HepG2 (cell line): ENCODE measurements around the gene CEBPB. TPM values are rescaled to one million over a fixed set of nuclear protein-coding genes. Genes with fewer than 3 reads are reported as not detected.

ENCODE experiments used
- CEBPG ChIP-seq: IDR thresholded peaks from 2 replicates; pipeline ENCODE4 v1.6.1; 2016
- CHD4 ChIP-seq: fragments of 200-600 bp; sonication (generic); IDR thresholded peaks from 2 replicates; pipeline ENCODE4 v1.7.0; 2017; ENCODE audit warnings: mild to moderate bottlenecking, low read length, borderline replicate concordance
- ELF4 ChIP-seq: sonication (generic); formaldehyde crosslinking; IDR thresholded peaks from 2 replicates; pipeline ENCODE4 v1.5.0; 2020; ENCODE audit warnings: missing genetic modification reagents, mild to moderate bottlenecking, moderate library complexity, borderline replicate concordance
- FOXK1 ChIP-seq: sonication (generic); formaldehyde crosslinking; IDR thresholded peaks from 2 replicates; pipeline ENCODE4 v1.4.0; 2020; ENCODE audit warnings: low read depth, missing genetic modification reagents, borderline replicate concordance
- GATAD1 ChIP-seq: IDR thresholded peaks from 2 replicates; pipeline ENCODE4 v1.6.1; 2016; ENCODE audit warnings: missing genetic modification reagents, missing compliant biosample characterization
- MYNN ChIP-seq: sonication (generic); formaldehyde crosslinking; IDR thresholded peaks from 2 replicates; pipeline ENCODE4 v1.4.0; 2020; ENCODE audit warnings: mild to moderate bottlenecking, low read depth, missing genetic modification reagents
- SMARCE1 ChIP-seq: fragments of 450-650 bp; IDR thresholded peaks from 2 replicates; pipeline ENCODE4 v1.6.1; 2017; ENCODE audit warnings: borderline replicate concordance
- THAP11 ChIP-seq: IDR thresholded peaks from 2 replicates; pipeline ENCODE4 v1.6.1; 2016; ENCODE audit warnings: missing biosample characterization, missing genetic modification reagents
- TRIM24 ChIP-seq: sonication (generic); formaldehyde crosslinking; IDR thresholded peaks from 2 replicates; pipeline ENCODE4 v1.8.0; 2022; ENCODE audit warnings: mild to moderate bottlenecking, missing genetic modification reagents
- ZKSCAN1 ChIP-seq: fragments of 150-350 bp; IDR thresholded peaks from 2 replicates; pipeline ENCODE4 v1.6.1; 2014; ENCODE audit warnings: low read length
- ZNF20 ChIP-seq: sonication (generic); formaldehyde crosslinking; IDR thresholded peaks from 2 replicates; pipeline ENCODE4 v1.4.0; 2020; ENCODE audit warnings: mild to moderate bottlenecking, moderate library complexity, missing genetic modification reagents
- ZNF253 ChIP-seq: sonication (generic); formaldehyde crosslinking; IDR thresholded peaks from 2 replicates; pipeline ENCODE4 v1.8.0; 2022; ENCODE audit warnings: mild to moderate bottlenecking, missing genetic modification reagents, borderline replicate concordance
- ZNF326 ChIP-seq: sonication (generic); formaldehyde crosslinking; IDR thresholded peaks from 2 replicates; pipeline ENCODE4 v1.4.0; 2020; ENCODE audit warnings: missing genetic modification reagents, borderline replicate concordance
- polyA plus RNA-seq, 8 experiments: library from polyadenylated mRNA; depleted of rRNA in 3 of 8; stranded (reverse) in 7 of 8; unstranded in 1 of 8; fragments of >200 nt; fragmentation: Illumina TruSeq in 4 of 8; extraction: Trizol in 4 of 8; gene quantifications; 2 replicates each; pipeline versions ENCODE4 v1.2.1 to v1.2.3, GENCODE V29; 2011 to 2016; ENCODE audit warnings: low read depth in 4 of 8, missing spikeins in 1 of 8, mixed read lengths in 1 of 8; ENCODE audit not compliant: insufficient read depth in 1 of 8
- total RNA-seq, 5 experiments: library from RNA; depleted of rRNA; stranded (reverse); fragments of >200 nt; fragmentation: Illumina TruSeq; extraction: Trizol; gene quantifications; 2 replicates each; pipeline ENCODE4 v1.2.3, GENCODE V29; 2016; ENCODE audit warnings: low read depth in 1 of 5
- TF ChIP-seq, protein P1 (sequence below): sonication (generic); formaldehyde crosslinking; IDR thresholded peaks from 2 replicates; pipeline ENCODE4 v1.4.0; 2020; ENCODE audit warnings: missing genetic modification reagents
- TF ChIP-seq, protein P2 (sequence below), 2 experiments: sonication (generic) in 1 of 2; formaldehyde crosslinking in 1 of 2; IDR thresholded peaks; 2 replicates each; pipeline versions ENCODE4 v1.4.0 to v1.6.1; 2018 to 2020; ENCODE audit warnings: missing genetic modification reagents in 2 of 2, borderline replicate concordance in 1 of 2, low read depth in 1 of 2, mild to moderate bottlenecking in 1 of 2, missing biosample characterization in 1 of 2
- TF ChIP-seq, protein P3 (sequence below): sonication (generic); formaldehyde crosslinking; IDR thresholded peaks from 2 replicates; pipeline ENCODE4 v1.8.0; 2022; ENCODE audit warnings: missing genetic modification reagents, mild to moderate bottlenecking, inconsistent platforms, borderline replicate concordance
- TF ChIP-seq, protein P4 (sequence below): sonication (generic); formaldehyde crosslinking; IDR thresholded peaks from 2 replicates; pipeline ENCODE4 v1.5.0; 2020; ENCODE audit warnings: mild to moderate bottlenecking, missing genetic modification reagents, borderline replicate concordance

CEBPB gene
- total and polyA plus RNA-seq, 2 of the 13 experiments (the other 11 are each of a cell fraction or from before 2014, with no cell fraction given), result 18.5 to 28.2 TPM

DNA sequence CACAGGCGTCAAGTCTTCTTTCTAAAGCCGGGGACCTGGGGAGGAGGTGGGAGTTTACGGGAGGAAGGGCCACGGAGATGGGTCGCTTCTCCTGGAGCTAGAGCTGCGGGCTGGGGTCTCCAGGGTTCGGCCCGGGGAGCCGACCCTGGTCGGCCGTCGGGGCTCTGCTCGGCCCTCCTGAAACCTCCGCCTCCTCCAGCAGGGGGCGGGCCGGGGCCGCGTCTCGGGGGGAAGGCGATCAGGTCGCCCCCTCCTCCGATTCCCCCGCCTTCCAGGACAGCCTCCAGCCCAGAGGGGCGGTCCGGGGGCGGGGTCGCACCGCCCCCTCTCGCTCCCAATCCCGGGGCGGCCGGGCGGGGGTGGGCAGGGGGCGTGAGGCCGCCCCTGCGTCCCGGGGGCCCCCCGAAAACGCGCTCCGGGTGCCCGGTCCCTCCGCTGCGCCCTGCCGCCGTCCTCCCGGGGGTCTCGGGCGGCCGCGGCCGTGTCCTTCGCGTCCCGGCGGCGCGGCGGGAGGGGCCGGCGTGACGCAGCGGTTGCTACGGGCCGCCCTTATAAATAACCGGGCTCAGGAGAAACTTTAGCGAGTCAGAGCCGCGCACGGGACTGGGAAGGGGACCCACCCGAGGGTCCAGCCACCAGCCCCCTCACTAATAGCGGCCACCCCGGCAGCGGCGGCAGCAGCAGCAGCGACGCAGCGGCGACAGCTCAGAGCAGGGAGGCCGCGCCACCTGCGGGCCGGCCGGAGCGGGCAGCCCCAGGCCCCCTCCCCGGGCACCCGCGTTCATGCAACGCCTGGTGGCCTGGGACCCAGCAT lies at the start of gene CEBPB (continued):
- peak; percentile 83 for TF ChIP-seq ZNF253 (CRISPR knock-in tag)
- no peak; the same call in 1 of the 2 replicates for TF ChIP-seq ZNF326 (CRISPR knock-in tag)
- TF ChIP-seq CEBPG (CRISPR knock-in tag), result peak; percentile 49; the same call in 1 of the 2 replicates
- no peak for TF ChIP-seq SMARCE1
- no peak for TF ChIP-seq ZNF20 (CRISPR knock-in tag)
- TF ChIP-seq, protein P1, sequence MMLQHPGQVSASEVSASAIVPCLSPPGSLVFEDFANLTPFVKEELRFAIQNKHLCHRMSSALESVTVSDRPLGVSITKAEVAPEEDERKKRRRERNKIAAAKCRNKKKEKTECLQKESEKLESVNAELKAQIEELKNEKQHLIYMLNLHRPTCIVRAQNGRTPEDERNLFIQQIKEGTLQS (CRISPR knock-in tag), result peak; percentile 70
- TF ChIP-seq ZKSCAN1, result 0 out of 2 replicates have a peak, but pooled peaks have one; percentile 13
- TF ChIP-seq FOXK1 (CRISPR knock-in tag), result peak; percentile 87; the same call in 1 of the 2 replicates
- TF ChIP-seq, protein P2, sequence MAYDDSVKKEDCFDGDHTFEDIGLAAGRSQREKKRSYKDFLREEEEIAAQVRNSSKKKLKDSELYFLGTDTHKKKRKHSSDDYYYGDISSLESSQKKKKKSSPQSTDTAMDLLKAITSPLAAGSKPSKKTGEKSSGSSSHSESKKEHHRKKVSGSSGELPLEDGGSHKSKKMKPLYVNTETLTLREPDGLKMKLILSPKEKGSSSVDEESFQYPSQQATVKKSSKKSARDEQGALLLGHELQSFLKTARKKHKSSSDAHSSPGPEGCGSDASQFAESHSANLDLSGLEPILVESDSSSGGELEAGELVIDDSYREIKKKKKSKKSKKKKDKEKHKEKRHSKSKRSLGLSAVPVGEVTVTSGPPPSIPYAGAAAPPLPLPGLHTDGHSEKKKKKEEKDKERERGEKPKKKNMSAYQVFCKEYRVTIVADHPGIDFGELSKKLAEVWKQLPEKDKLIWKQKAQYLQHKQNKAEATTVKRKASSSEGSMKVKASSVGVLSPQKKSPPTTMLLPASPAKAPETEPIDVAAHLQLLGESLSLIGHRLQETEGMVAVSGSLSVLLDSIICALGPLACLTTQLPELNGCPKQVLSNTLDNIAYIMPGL (CRISPR knock-in tag; IDR thresholded peaks at IDR 0.05; ENCODE audit: borderline replicate concordance in 1 of 2, low read depth in 1 of 2), result peak; percentile 89; a peak in 3 of 4 replicates
- peak; percentile 94 for TF ChIP-seq MYNN
- no peak for TF ChIP-seq ELF4 (CRISPR knock-in tag)
- 0 out of 2 replicates have a peak, but pooled peaks have one; percentile 0 for TF ChIP-seq TRIM24 (CRISPR knock-in tag)
- TF ChIP-seq, protein P3, sequence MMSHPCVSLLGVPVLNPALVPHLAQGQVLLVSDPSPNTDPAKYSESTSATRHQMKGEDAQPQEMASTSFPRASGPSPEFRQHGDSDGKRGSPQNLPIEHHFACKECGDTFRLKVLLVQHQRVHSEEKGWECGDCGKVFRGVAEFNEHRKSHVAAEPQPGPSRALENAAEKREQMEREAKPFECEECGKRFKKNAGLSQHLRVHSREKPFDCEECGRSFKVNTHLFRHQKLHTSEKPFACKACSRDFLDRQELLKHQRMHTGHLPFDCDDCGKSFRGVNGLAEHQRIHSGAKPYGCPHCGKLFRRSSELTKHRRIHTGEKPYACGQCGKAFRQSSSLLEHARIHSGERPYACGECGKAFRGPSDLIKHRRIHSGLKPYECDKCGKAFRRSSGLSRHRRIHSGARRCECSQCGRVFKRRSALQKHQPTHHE (CRISPR knock-in tag), result peak; percentile 85; the same call in 1 of the 2 replicates
- TF ChIP-seq CHD4, result no peak
- TF ChIP-seq, protein P4, sequence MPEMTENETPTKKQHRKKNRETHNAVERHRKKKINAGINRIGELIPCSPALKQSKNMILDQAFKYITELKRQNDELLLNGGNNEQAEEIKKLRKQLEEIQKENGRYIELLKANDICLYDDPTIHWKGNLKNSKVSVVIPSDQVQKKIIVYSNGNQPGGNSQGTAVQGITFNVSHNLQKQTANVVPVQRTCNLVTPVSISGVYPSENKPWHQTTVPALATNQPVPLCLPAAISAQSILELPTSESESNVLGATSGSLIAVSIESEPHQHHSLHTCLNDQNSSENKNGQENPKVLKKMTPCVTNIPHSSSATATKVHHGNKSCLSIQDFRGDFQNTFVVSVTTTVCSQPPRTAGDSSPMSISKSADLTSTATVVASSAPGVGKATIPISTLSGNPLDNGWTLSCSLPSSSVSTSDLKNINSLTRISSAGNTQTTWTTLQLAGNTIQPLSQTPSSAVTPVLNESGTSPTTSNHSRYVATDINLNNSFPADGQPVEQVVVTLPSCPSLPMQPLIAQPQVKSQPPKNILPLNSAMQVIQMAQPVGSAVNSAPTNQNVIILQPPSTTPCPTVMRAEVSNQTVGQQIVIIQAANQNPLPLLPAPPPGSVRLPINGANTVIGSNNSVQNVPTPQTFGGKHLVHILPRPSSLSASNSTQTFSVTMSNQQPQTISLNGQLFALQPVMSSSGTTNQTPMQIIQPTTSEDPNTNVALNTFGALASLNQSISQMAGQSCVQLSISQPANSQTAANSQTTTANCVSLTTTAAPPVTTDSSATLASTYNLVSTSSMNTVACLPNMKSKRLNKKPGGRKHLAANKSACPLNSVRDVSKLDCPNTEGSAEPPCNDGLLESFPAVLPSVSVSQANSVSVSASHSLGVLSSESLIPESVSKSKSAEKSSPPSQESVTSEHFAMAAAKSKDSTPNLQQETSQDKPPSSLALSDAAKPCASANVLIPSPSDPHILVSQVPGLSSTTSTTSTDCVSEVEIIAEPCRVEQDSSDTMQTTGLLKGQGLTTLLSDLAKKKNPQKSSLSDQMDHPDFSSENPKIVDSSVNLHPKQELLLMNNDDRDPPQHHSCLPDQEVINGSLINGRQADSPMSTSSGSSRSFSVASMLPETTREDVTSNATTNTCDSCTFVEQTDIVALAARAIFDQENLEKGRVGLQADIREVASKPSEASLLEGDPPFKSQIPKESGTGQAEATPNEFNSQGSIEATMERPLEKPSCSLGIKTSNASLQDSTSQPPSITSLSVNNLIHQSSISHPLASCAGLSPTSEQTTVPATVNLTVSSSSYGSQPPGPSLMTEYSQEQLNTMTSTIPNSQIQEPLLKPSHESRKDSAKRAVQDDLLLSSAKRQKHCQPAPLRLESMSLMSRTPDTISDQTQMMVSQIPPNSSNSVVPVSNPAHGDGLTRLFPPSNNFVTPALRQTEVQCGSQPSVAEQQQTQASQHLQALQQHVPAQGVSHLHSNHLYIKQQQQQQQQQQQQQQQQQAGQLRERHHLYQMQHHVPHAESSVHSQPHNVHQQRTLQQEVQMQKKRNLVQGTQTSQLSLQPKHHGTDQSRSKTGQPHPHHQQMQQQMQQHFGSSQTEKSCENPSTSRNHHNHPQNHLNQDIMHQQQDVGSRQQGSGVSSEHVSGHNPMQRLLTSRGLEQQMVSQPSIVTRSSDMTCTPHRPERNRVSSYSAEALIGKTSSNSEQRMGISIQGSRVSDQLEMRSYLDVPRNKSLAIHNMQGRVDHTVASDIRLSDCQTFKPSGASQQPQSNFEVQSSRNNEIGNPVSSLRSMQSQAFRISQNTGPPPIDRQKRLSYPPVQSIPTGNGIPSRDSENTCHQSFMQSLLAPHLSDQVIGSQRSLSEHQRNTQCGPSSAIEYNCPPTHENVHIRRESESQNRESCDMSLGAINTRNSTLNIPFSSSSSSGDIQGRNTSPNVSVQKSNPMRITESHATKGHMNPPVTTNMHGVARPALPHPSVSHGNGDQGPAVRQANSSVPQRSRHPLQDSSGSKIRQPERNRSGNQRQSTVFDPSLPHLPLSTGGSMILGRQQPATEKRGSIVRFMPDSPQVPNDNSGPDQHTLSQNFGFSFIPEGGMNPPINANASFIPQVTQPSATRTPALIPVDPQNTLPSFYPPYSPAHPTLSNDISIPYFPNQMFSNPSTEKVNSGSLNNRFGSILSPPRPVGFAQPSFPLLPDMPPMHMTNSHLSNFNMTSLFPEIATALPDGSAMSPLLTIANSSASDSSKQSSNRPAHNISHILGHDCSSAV (CRISPR knock-in tag), result no peak
- TF ChIP-seq GATAD1 (CRISPR knock-in tag), result peak; percentile 49; the same call in 1 of the 2 replicates
- peak; percentile 87 for TF ChIP-seq THAP11 (CRISPR knock-in tag)
